ENCODE data around the gene TPRG1L. TPM values are rescaled to one million over a fixed set of nuclear protein-coding genes. Genes with fewer than 3 reads are reported as not detected.

Gene TPRG1L
- total RNA-seq, 1 experiment from 2014 or later: 32.0 TPM

- Histone ChIP-seq H3K9ac (ENCODE audit: low read length) (no peak overlapping the region), H2AFZ (ENCODE audit: low read length) (no peak overlapping the region), H3K79me2 (ENCODE audit: low read length) (no peaks in the 10 kb centered on the region), H3K36me3 (ENCODE audit: low read depth, low read length) (no peaks in the 10 kb centered on the region), H3K9me2 (replicated peaks; ENCODE audit: low read length) (no peaks in the 10 kb centered on the region), H3K27ac (ENCODE audit: low read length) (no peak overlapping the region), H4K20me1 (ENCODE audit: low read length) (no peaks in the 10 kb centered on the region), H3K4me2 (ENCODE audit: low read length) (no peak overlapping the region), H3F3A (ENCODE audit: low read length, unreplicated experiment) (no peaks in the 10 kb centered on the region), H3K4me3 (ENCODE audit: low read length) (no peak overlapping the region), H3K9me3 (ENCODE audit: low read length) (no peaks in the 10 kb centered on the region), H3K4me1 (ENCODE audit: insufficient read depth, low read length) (no peaks in the 10 kb centered on the region), H3K27me3 (ENCODE audit: low read length) (no peaks in the 10 kb centered on the region)
- ATAC-seq (no peak), DNase-seq (no peak)
- no peak for TF ChIP-seq EZH2phosphoT487 (IDR thresholded peaks at IDR 0.05; ENCODE audit: borderline replicate concordance, low read length)
- ChIA-PET CTCF (no interaction called here), POLR2A (ENCODE audit: unreplicated experiment) (no interaction called here)
- intact Hi-C loops (cut with micrococcal nuclease): no loop called here
- BruUV-seq (replicated peaks): no TSS peak
Measured at GRCh38 chr1:3578906-3579305, 45.9 kb upstream of the TPRG1L start.

GRCh38 chr1:3579626-3580025 is 45.2 kb upstream of the TPRG1L start:
- no peak overlapping the region for H3K27ac ChIP-seq (ENCODE audit: low read length)
- ATAC-seq (no peak), DNase-seq (no peak)
- ChIA-PET CTCF (no interaction called here), POLR2A (ENCODE audit: unreplicated experiment) (no interaction called here)
- H3K27me3 ChIP-seq (ENCODE audit: low read length): no peaks in the 10 kb centered on the region
- no peak overlapping the region for H3K4me3 ChIP-seq (ENCODE audit: low read length)
- no peaks in the 10 kb centered on the region for H3K9me3 ChIP-seq (ENCODE audit: low read length)
- H3K9me2 ChIP-seq (replicated peaks; ENCODE audit: low read length): no peaks in the 10 kb centered on the region
- no TSS peak for BruUV-seq (replicated peaks)
- no peak overlapping the region for H2AFZ ChIP-seq (ENCODE audit: low read length)
- H3K9ac ChIP-seq (ENCODE audit: low read length): no peak overlapping the region
- intact Hi-C loops (cut with micrococcal nuclease): no loop called here
- no peaks in the 10 kb centered on the region for H3K79me2 ChIP-seq (ENCODE audit: low read length)
- no peak overlapping the region for H3K4me2 ChIP-seq (ENCODE audit: low read length)
- H3K36me3 ChIP-seq (ENCODE audit: low read depth, low read length): no peaks in the 10 kb centered on the region
- no peaks in the 10 kb centered on the region for H4K20me1 ChIP-seq (ENCODE audit: low read length)
- no peaks in the 10 kb centered on the region for H3K4me1 ChIP-seq (ENCODE audit: insufficient read depth, low read length)
- H3F3A ChIP-seq (ENCODE audit: low read length, unreplicated experiment): no peaks in the 10 kb centered on the region
- TF ChIP-seq CTCF (conservative IDR thresholded peaks at IDR 0.05; ENCODE audit: low read depth, low read length): no peak
- TF ChIP-seq EZH2 (IDR thresholded peaks at IDR 0.05; ENCODE audit: low read length, unreplicated experiment): no peak
- TF ChIP-seq EZH2phosphoT487 (IDR thresholded peaks at IDR 0.05; ENCODE audit: borderline replicate concordance, low read length): no peak

GRCh38 chr1:3580231-3580630 is 44.6 kb upstream of the TPRG1L start:
- no TSS peak for BruUV-seq (replicated peaks)
- no peak overlapping the region for H3K27ac ChIP-seq (ENCODE audit: low read length)
- intact Hi-C loops (cut with micrococcal nuclease): no loop called here
- no peaks in the 10 kb centered on the region for H3K27me3 ChIP-seq (ENCODE audit: low read length)
- H3K9me3 ChIP-seq (ENCODE audit: low read length): no peaks in the 10 kb centered on the region
- H3K4me2 ChIP-seq (ENCODE audit: low read length): no peak overlapping the region
- TF ChIP-seq EZH2 (IDR thresholded peaks at IDR 0.05; ENCODE audit: low read length, unreplicated experiment): no peak
- no peak for TF ChIP-seq CTCF (conservative IDR thresholded peaks at IDR 0.05; ENCODE audit: low read depth, low read length)
- TF ChIP-seq EZH2phosphoT487 (IDR thresholded peaks at IDR 0.05; ENCODE audit: borderline replicate concordance, low read length): no peak
- no peak for DNase-seq
- no peaks in the 10 kb centered on the region for H3F3A ChIP-seq (ENCODE audit: low read length, unreplicated experiment)
- H3K36me3 ChIP-seq (ENCODE audit: low read depth, low read length): no peaks in the 10 kb centered on the region
- no peaks in the 10 kb centered on the region for H3K9me2 ChIP-seq (replicated peaks; ENCODE audit: low read length)
- no peak overlapping the region for H3K9ac ChIP-seq (ENCODE audit: low read length)
- POLR2A ChIA-PET (ENCODE audit: unreplicated experiment): no interaction called here
- H2AFZ ChIP-seq (ENCODE audit: low read length): no peak overlapping the region
- CTCF ChIA-PET: no interaction called here
- no peak for ATAC-seq
- no peaks in the 10 kb centered on the region for H4K20me1 ChIP-seq (ENCODE audit: low read length)
- H3K79me2 ChIP-seq (ENCODE audit: low read length): no peaks in the 10 kb centered on the region
- H3K4me1 ChIP-seq (ENCODE audit: insufficient read depth, low read length): no peaks in the 10 kb centered on the region
- no peak overlapping the region for H3K4me3 ChIP-seq (ENCODE audit: low read length)
